Measurements from ENCODE around the gene ASGR2. TPM values are rescaled to one million over a fixed set of nuclear protein-coding genes. Genes with fewer than 3 reads are reported as not detected.

The ASGR2 gene
- total and polyA plus RNA-seq, 2 of the 13 experiments (the other 11 are each of a cell fraction or from before 2014, with no cell fraction given) = 320 to 754 TPM

DNA sequence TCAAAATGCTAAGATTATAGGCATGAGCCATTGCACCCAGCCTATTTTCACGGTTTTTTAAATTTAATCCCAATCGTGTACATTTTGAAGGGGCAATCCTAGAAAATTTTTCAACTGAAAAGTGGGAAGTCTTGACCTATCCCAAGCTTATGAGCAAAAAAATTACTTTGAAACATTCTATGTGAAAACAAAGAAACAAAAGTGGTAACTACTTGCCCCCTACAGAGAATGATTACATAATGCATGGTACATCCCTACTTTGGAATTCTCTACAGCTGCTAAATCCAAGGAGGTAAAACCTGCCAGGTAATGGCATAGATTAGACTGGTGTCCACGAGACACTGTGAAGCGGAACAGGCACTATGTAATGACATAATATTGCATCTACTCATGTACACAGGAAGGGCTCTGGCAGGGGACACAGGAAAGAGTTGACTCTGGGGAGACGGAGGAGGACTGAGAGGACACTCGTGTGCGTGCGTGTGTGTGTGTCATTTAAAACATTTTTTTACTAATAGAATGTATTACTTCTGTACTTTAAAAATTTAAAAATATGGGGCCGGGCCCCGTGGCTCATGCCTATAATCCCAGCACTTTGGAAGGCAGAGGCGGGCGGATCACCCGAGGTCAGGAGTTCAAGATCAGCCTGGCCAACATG is 15.7 kb downstream of the ASGR2 start:
- H3K36me3 ChIP-seq (replicated peaks in 1 of 2; ENCODE audit: control insufficient read depth in 1 of 2, insufficient read depth in 2 of 2, low read length in 2 of 2) = peaks cover 18 to 34% of the 10 kb centered on the region in 2 experiments
- ChIA-PET CTCF (ENCODE audit: low intra/inter-chr PET ratio, low total read pairs) (no interaction called here), POLR2A (interaction anchor here (1.0 to 1.8 kb wide), 3 partner anchors 11 to 37 kb away, joined by 3 to 8 read pairs (median 3); partner anchors contain the start of gene ASGR2)
- H3K9ac ChIP-seq (ENCODE audit: insufficient read depth, low read depth, low read length) = no peak overlapping the region
- intact Hi-C loops (cut with micrococcal nuclease; ENCODE audit: unreplicated experiment) (no loop called here), in situ Hi-C loops (cut with HindIII; ENCODE audit: extremely low pct_ligation_motif_present, low pct_unique_long_range_greater_than_20kb) (no loop called here)
- H3K79me2 ChIP-seq (ENCODE audit: insufficient read depth, low read length) = no peaks in the 10 kb centered on the region
- no peaks in the 10 kb centered on the region for H4K20me1 ChIP-seq (ENCODE audit: insufficient read depth, low read length)
- no peaks in the 10 kb centered on the region for H3K9me3 ChIP-seq (ENCODE audit: low read length)
- no peak overlapping the region for H3K4me2 ChIP-seq (ENCODE audit: low read depth, low read length)
- BruUV-seq (replicated peaks) = no TSS peak
- WGBS (ENCODE audit: low lambda C conversion rate) = 98% methylated on average over 13 of the region's 13 CpGs
- H3K4me3 ChIP-seq (replicated peaks in 1 of 3; ENCODE audit: insufficient read depth in 1 of 3, low read depth in 2 of 3, low read length in 3 of 3) = no peak overlapping the region
- ATAC-seq (no peak), FAIRE-seq (no peak), DNase-seq (ENCODE audit: low spot score) (no peak)
- no peak overlapping the region for H3K27ac ChIP-seq (ENCODE audit: extremely low read length, insufficient read depth, low read length)
- no peaks in the 10 kb centered on the region for H3K27me3 ChIP-seq (ENCODE audit: control insufficient read depth in 1 of 2, insufficient read depth in 2 of 2, low read length in 2 of 2)
- H2AFZ ChIP-seq (ENCODE audit: low read length) = no peak overlapping the region
- no peaks in the 10 kb centered on the region for H3K4me1 ChIP-seq (ENCODE audit: insufficient read depth, low read length)
- TF ChIP-seq, protein P1, sequence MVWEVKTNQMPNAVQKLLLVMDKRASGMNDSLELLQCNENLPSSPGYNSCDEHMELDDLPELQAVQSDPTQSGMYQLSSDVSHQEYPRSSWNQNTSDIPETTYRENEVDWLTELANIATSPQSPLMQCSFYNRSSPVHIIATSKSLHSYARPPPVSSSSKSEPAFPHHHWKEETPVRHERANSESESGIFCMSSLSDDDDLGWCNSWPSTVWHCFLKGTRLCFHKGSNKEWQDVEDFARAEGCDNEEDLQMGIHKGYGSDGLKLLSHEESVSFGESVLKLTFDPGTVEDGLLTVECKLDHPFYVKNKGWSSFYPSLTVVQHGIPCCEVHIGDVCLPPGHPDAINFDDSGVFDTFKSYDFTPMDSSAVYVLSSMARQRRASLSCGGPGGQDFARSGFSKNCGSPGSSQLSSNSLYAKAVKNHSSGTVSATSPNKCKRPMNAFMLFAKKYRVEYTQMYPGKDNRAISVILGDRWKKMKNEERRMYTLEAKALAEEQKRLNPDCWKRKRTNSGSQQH (CRISPR knock-in tag; IDR thresholded peaks at IDR 0.05; ENCODE audit: low read depth) = no peak
- TF ChIP-seq, protein P2, sequence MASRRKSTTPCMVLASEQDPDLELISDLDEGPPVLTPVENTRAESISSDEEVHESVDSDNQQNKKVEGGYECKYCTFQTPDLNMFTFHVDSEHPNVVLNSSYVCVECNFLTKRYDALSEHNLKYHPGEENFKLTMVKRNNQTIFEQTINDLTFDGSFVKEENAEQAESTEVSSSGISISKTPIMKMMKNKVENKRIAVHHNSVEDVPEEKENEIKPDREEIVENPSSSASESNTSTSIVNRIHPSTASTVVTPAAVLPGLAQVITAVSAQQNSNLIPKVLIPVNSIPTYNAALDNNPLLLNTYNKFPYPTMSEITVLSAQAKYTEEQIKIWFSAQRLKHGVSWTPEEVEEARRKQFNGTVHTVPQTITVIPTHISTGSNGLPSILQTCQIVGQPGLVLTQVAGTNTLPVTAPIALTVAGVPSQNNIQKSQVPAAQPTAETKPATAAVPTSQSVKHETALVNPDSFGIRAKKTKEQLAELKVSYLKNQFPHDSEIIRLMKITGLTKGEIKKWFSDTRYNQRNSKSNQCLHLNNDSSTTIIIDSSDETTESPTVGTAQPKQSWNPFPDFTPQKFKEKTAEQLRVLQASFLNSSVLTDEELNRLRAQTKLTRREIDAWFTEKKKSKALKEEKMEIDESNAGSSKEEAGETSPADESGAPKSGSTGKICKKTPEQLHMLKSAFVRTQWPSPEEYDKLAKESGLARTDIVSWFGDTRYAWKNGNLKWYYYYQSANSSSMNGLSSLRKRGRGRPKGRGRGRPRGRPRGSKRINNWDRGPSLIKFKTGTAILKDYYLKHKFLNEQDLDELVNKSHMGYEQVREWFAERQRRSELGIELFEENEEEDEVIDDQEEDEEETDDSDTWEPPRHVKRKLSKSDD (CRISPR knock-in tag; IDR thresholded peaks at IDR 0.05; ENCODE audit: low read depth) = no peak
- TF ChIP-seq TOE1 (CRISPR knock-in tag; IDR thresholded peaks at IDR 0.05) (no peak), ZNF337 (CRISPR knock-in tag; IDR thresholded peaks at IDR 0.05; ENCODE audit: borderline replicate concordance, low read depth) (no peak), ZNF670 (CRISPR knock-in tag; IDR thresholded peaks at IDR 0.05; ENCODE audit: borderline replicate concordance) (no peak), ZSCAN29 (CRISPR knock-in tag; conservative IDR thresholded peaks at IDR 0.05) (no peak), ZNF354B (CRISPR knock-in tag; IDR thresholded peaks at IDR 0.05) (no peak), ZNF10 (CRISPR knock-in tag; IDR thresholded peaks at IDR 0.05; ENCODE audit: borderline replicate concordance, low read depth) (no peak), PHF20 (CRISPR knock-in tag; IDR thresholded peaks at IDR 0.05) (no peak), KMT2B (CRISPR knock-in tag; IDR thresholded peaks at IDR 0.05) (no peak), ZNF33A (CRISPR knock-in tag; IDR thresholded peaks at IDR 0.05; ENCODE audit: borderline replicate concordance) (no peak), ZBTB21 (CRISPR knock-in tag; IDR thresholded peaks at IDR 0.05) (no peak)
- TF ChIP-seq, protein P3, sequence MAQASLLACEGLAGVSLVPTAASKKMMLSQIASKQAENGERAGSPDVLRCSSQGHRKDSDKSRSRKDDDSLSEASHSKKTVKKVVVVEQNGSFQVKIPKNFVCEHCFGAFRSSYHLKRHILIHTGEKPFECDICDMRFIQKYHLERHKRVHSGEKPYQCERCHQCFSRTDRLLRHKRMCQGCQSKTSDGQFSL (CRISPR knock-in tag; IDR thresholded peaks at IDR 0.05) = no peak
- TF ChIP-seq, protein P4, sequence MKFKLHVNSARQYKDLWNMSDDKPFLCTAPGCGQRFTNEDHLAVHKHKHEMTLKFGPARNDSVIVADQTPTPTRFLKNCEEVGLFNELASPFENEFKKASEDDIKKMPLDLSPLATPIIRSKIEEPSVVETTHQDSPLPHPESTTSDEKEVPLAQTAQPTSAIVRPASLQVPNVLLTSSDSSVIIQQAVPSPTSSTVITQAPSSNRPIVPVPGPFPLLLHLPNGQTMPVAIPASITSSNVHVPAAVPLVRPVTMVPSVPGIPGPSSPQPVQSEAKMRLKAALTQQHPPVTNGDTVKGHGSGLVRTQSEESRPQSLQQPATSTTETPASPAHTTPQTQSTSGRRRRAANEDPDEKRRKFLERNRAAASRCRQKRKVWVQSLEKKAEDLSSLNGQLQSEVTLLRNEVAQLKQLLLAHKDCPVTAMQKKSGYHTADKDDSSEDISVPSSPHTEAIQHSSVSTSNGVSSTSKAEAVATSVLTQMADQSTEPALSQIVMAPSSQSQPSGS (CRISPR knock-in tag; IDR thresholded peaks at IDR 0.05) = no peak
- TF ChIP-seq, protein P5, sequence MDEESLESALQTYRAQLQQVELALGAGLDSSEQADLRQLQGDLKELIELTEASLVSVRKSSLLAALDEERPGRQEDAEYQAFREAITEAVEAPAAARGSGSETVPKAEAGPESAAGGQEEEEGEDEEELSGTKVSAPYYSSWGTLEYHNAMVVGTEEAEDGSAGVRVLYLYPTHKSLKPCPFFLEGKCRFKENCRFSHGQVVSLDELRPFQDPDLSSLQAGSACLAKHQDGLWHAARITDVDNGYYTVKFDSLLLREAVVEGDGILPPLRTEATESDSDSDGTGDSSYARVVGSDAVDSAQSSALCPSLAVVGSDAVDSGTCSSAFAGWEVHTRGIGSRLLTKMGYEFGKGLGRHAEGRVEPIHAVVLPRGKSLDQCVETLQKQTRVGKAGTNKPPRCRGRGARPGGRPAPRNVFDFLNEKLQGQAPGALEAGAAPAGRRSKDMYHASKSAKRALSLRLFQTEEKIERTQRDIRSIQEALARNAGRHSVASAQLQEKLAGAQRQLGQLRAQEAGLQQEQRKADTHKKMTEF (CRISPR knock-in tag; IDR thresholded peaks at IDR 0.05) = no peak
